G401 (cell line): ENCODE measurements around the gene VIPR1. TPM values are rescaled to one million over a fixed set of nuclear protein-coding genes. Genes with fewer than 3 reads are reported as not detected.

Experiments used
- DNase-seq: peaks from one replicate; pipeline ENCODE4 v3.0.0-alpha.2; 2015; ENCODE audit warnings: low spot score
- in situ Hi-C: cut with HindIII; loops from 2 replicates; pipeline ENCODE4 v1.10.0; 2016; ENCODE audit warnings: low sequenced_read_pairs, mixed read lengths
- total RNA-seq: library from RNA; depleted of rRNA; stranded (reverse); fragments of >200 nt; shearing (Covaris generic); gene quantifications from 2 replicates; pipeline ENCODE4 v1.2.3, GENCODE V29; 2014

VIPR1 gene
- total RNA-seq, 1 experiment from 2014 or later: 0.14 TPM

- in situ Hi-C loops: no loop called here
- DNase-seq: no peak
Observed at GRCh38 chr3:42526616-42527367, 24.3 kb downstream of the VIPR1 start.

- no peak for DNase-seq
- in situ Hi-C loops: no loop called here
Observed at GRCh38 chr3:42527368-42527917, 25.0 kb downstream of the VIPR1 start.

- DNase-seq: no peak
- in situ Hi-C loops: no loop called here
Observed at GRCh38 chr3:42529468-42529867, 27.0 kb downstream of the VIPR1 start.

GRCh38 chr3:42530073-42530472 lies 27.6 kb downstream of the VIPR1 start:
- in situ Hi-C loops: no loop called here

GRCh38 chr3:42531470-42531869 lies 29.0 kb downstream of the VIPR1 start:
- in situ Hi-C loops: no loop called here
- DNase-seq: no peak

More at GRCh38 chr3:42530073-42530472, 27.6 kb downstream of the VIPR1 start:
- no peak for DNase-seq

GRCh38 chr3:42532229-42532628 lies 29.8 kb downstream of the VIPR1 start:
- in situ Hi-C loops: no loop called here
- no peak for DNase-seq

GRCh38 chr3:42533161-42533897 lies 30.9 kb downstream of the VIPR1 start:
- no peak for DNase-seq
- in situ Hi-C loops: no loop called here

GRCh38 chr3:42535981-42536784 lies 33.7 kb downstream of the VIPR1 start:
- in situ Hi-C loops: no loop called here
- no peak for DNase-seq

- DNase-seq: no peak
- in situ Hi-C loops: no loop called here
Observed at GRCh38 chr3:42537350-42537749, 34.9 kb downstream of the VIPR1 start.

- in situ Hi-C loops: no loop called here
- no peak for DNase-seq
Observed at GRCh38 chr3:42539871-42540714, 37.6 kb downstream of the VIPR1 start.

- in situ Hi-C loops: no loop called here
- no peak for DNase-seq
Observed at GRCh38 chr3:42541079-42541478, 38.6 kb downstream of the VIPR1 start.

- DNase-seq: peak; percentile 49
- in situ Hi-C loops: no loop called here
Observed at GRCh38 chr3:42544492-42545283, 42.2 kb downstream of the VIPR1 start.

GRCh38 chr3:42545284-42545900 lies 42.9 kb downstream of the VIPR1 start:
- no peak for DNase-seq
- in situ Hi-C loops: no loop called here

- no peak for DNase-seq
- in situ Hi-C loops: no loop called here
Observed at GRCh38 chr3:42546691-42547213, 44.3 kb downstream of the VIPR1 start.

GRCh38 chr3:42547401-42547945 lies 45.0 kb downstream of the VIPR1 start:
- in situ Hi-C loops: no loop called here
- DNase-seq: peak; percentile 83

- in situ Hi-C loops: no loop called here
- no peak for DNase-seq
Observed at GRCh38 chr3:42549131-42549530, 46.7 kb downstream of the VIPR1 start.

GRCh38 chr3:42550250-42550649 lies 47.8 kb downstream of the VIPR1 start:
- in situ Hi-C loops: no loop called here
- DNase-seq: no peak
